ENCODE measurements around the gene ARFGAP1. TPM values are rescaled to one million over a fixed set of nuclear protein-coding genes. Genes with fewer than 3 reads are reported as not detected.

Gene ARFGAP1
- total and polyA plus RNA-seq, 10 of the 15 experiments (the other 5 are each of a cell fraction or from before 2014, with no cell fraction given): 0.45 to 79.9 (median 30.8) TPM

DNA sequence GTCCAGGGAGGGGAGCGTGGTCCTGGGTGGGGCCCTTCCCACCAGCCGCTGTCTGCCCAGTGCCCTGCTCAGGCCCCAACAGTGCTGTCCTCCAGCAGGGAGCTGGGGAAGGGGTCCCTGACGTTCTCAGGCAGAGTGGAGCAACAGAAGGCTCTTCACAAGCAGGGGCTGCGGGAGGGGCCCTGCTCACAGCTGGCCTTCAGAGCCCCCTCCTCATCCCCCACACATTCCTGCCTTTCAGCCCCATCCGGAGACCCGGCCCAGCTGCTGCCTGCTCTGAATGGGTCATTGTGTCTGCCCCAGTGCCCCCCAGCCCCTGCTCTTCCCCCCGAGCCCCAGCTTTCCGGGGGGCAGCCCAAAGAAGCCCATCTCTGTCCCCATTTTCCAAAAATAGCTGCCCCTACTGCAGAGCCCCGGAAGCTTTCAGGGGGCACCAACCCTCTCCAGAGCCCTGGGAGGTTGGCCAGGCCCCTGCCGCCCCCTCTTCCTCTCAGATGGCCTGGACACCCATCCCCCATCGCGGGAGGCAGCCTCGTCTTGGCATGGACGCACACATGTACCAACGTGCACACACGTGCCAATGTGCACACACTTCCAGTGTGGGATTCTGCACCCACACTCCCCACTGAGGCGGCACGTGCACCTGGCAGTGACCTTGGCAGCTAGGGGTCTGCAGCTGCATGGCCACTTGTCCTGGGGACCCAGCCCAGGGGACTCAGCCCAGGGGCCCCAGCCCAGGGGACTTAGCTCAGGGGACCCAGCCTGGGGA, 24.1 kb downstream of the ARFGAP1 start (continued):
- TF ChIP-seq, protein P1, sequence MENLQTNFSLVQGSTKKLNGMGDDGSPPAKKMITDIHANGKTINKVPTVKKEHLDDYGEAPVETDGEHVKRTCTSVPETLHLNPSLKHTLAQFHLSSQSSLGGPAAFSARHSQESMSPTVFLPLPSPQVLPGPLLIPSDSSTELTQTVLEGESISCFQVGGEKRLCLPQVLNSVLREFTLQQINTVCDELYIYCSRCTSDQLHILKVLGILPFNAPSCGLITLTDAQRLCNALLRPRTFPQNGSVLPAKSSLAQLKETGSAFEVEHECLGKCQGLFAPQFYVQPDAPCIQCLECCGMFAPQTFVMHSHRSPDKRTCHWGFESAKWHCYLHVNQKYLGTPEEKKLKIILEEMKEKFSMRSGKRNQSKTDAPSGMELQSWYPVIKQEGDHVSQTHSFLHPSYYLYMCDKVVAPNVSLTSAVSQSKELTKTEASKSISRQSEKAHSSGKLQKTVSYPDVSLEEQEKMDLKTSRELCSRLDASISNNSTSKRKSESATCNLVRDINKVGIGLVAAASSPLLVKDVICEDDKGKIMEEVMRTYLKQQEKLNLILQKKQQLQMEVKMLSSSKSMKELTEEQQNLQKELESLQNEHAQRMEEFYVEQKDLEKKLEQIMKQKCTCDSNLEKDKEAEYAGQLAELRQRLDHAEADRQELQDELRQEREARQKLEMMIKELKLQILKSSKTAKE (IDR thresholded peaks at IDR 0.05; ENCODE audit: low read depth, poor library complexity, severe bottlenecking): no peak
- TF ChIP-seq, protein P2, sequence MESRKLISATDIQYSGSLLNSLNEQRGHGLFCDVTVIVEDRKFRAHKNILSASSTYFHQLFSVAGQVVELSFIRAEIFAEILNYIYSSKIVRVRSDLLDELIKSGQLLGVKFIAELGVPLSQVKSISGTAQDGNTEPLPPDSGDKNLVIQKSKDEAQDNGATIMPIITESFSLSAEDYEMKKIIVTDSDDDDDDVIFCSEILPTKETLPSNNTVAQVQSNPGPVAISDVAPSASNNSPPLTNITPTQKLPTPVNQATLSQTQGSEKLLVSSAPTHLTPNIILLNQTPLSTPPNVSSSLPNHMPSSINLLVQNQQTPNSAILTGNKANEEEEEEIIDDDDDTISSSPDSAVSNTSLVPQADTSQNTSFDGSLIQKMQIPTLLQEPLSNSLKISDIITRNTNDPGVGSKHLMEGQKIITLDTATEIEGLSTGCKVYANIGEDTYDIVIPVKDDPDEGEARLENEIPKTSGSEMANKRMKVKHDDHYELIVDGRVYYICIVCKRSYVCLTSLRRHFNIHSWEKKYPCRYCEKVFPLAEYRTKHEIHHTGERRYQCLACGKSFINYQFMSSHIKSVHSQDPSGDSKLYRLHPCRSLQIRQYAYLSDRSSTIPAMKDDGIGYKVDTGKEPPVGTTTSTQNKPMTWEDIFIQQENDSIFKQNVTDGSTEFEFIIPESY (IDR thresholded peaks at IDR 0.05): no peak
- TF ChIP-seq PAX8 (IDR thresholded peaks at IDR 0.05): no peak

DNA sequence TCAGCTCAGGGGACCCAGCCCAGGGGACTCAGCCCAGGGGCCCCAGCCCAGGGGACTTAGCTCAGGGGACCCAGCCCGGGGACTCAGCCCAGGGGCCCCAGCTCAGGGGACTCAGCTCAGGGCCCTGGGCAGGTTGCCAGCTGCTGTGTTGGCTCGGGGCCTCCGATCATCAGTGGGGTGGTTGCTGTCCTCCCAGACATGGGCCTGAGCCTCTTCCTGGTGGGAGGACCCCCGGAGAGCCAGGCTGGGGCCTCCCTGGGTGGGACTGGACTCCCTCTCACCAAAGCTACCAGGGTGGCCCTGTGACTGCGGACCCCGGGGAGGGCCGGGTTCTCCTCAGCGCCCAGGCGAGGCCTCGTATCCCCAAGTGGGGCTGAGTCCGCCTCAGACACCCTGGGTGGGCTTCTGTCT, 24.8 kb downstream of the ARFGAP1 start:
- CTCF ChIA-PET: interaction anchor here (0.8 kb wide), 1 partner anchor 117 kb away, joined by 3 read pairs; no protein-coding TSS in a partner anchor
- ATAC-seq (no peak), FAIRE-seq (no peak), DNase-seq (ENCODE audit: low read depth, low spot score) (no peak)
- SMC1A ChIA-PET (ENCODE audit: uncharacterized antibody, unreplicated experiment): no interaction called here
- no peak overlapping the region for H3K4me2 ChIP-seq (ENCODE audit: control insufficient read depth, insufficient read depth)
- POLR2A ChIA-PET: no interaction called here
- in situ Hi-C loops (cut with MboI): no loop called here
- RAD21 ChIA-PET (ENCODE audit: unreplicated experiment): no interaction called here
- H3K36me3 ChIP-seq (ENCODE audit: control insufficient read depth in 2 of 2, insufficient read depth in 2 of 2, low read length in 1 of 2): no peaks in the 10 kb centered on the region
- H3K9me3 ChIP-seq (replicated peaks; ENCODE audit: control insufficient read depth, insufficient read depth, low read length): no peaks in the 10 kb centered on the region
- no peaks in the 10 kb centered on the region for H4K20me1 ChIP-seq (ENCODE audit: control insufficient read depth, insufficient read depth)
- no TSS peak for BruUV-seq (replicated peaks)
- H3K79me2 ChIP-seq (ENCODE audit: control insufficient read depth, insufficient read depth, low read length): no peaks in the 10 kb centered on the region
- WGBS (ENCODE audit: insufficient coverage, insufficient replicate concordance, low lambda C conversion rate, missing lambda C conversion rate): 59% methylated on average over 11 of the region's 11 CpGs
- intact Hi-C loops (cut with micrococcal nuclease; ENCODE audit: unreplicated experiment): no loop called here
- H2AFZ ChIP-seq (ENCODE audit: control insufficient read depth, low read depth, low read length): no peak overlapping the region
- no peaks in the 10 kb centered on the region for H3K27me3 ChIP-seq (replicated peaks in 1 of 2; ENCODE audit: control insufficient read depth in 2 of 2, insufficient read depth in 2 of 2, low read length in 1 of 2)
- no peak overlapping the region for H3K9ac ChIP-seq (ENCODE audit: control insufficient read depth, insufficient read depth, low read length)
- no peak overlapping the region for H3K4me3 ChIP-seq
- no peaks in the 10 kb centered on the region for H3K4me1 ChIP-seq (ENCODE audit: control insufficient read depth, insufficient read depth, low read length)
- H3K27ac ChIP-seq (ENCODE audit: control insufficient read depth, insufficient read depth): no peak overlapping the region
- no peak for TF ChIP-seq GATAD2B (conservative IDR thresholded peaks at IDR 0.05; ENCODE audit: low read depth)
- no peak for TF ChIP-seq EGR1 (IDR thresholded peaks at IDR 0.05; ENCODE audit: borderline replicate concordance in 1 of 2, low read depth in 2 of 2, low read length in 2 of 2)
- no peak for TF ChIP-seq HDAC2 (IDR thresholded peaks at IDR 0.05)
- TF ChIP-seq, protein P3, sequence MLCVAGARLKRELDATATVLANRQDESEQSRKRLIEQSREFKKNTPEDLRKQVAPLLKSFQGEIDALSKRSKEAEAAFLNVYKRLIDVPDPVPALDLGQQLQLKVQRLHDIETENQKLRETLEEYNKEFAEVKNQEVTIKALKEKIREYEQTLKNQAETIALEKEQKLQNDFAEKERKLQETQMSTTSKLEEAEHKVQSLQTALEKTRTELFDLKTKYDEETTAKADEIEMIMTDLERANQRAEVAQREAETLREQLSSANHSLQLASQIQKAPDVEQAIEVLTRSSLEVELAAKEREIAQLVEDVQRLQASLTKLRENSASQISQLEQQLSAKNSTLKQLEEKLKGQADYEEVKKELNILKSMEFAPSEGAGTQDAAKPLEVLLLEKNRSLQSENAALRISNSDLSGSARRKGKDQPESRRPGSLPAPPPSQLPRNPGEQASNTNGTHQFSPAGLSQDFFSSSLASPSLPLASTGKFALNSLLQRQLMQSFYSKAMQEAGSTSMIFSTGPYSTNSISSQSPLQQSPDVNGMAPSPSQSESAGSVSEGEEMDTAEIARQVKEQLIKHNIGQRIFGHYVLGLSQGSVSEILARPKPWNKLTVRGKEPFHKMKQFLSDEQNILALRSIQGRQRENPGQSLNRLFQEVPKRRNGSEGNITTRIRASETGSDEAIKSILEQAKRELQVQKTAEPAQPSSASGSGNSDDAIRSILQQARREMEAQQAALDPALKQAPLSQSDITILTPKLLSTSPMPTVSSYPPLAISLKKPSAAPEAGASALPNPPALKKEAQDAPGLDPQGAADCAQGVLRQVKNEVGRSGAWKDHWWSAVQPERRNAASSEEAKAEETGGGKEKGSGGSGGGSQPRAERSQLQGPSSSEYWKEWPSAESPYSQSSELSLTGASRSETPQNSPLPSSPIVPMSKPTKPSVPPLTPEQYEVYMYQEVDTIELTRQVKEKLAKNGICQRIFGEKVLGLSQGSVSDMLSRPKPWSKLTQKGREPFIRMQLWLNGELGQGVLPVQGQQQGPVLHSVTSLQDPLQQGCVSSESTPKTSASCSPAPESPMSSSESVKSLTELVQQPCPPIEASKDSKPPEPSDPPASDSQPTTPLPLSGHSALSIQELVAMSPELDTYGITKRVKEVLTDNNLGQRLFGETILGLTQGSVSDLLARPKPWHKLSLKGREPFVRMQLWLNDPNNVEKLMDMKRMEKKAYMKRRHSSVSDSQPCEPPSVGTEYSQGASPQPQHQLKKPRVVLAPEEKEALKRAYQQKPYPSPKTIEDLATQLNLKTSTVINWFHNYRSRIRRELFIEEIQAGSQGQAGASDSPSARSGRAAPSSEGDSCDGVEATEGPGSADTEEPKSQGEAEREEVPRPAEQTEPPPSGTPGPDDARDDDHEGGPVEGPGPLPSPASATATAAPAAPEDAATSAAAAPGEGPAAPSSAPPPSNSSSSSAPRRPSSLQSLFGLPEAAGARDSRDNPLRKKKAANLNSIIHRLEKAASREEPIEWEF (IDR thresholded peaks at IDR 0.05; ENCODE audit: insufficient replicate concordance, low read depth, low read length): no peak
- TF ChIP-seq, protein P4, sequence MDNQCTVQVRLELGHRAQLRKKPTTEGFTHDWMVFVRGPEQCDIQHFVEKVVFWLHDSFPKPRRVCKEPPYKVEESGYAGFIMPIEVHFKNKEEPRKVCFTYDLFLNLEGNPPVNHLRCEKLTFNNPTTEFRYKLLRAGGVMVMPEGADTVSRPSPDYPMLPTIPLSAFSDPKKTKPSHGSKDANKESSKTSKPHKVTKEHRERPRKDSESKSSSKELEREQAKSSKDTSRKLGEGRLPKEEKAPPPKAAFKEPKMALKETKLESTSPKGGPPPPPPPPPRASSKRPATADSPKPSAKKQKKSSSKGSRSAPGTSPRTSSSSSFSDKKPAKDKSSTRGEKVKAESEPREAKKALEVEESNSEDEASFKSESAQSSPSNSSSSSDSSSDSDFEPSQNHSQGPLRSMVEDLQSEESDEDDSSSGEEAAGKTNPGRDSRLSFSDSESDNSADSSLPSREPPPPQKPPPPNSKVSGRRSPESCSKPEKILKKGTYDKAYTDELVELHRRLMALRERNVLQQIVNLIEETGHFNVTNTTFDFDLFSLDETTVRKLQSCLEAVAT (IDR thresholded peaks at IDR 0.05): no peak
- no peak for TF ChIP-seq ZNF207 (IDR thresholded peaks at IDR 0.05; ENCODE audit: borderline replicate concordance)
- no peak for TF ChIP-seq RCOR1 (conservative IDR thresholded peaks at IDR 0.05; ENCODE audit: low read depth, low read length)

All from GM12878 (cell line).